ENCODE data around the gene PEMT. TPM values are rescaled to one million over a fixed set of nuclear protein-coding genes. Genes with fewer than 3 reads are reported as not detected.
"Not testable (repeated sequence)": the region's sequence is repeated elsewhere in the genome, so short reads cannot be mapped to it uniquely, and the experiment has no call there.

Gene PEMT
- total and polyA plus RNA-seq, 2 donors (not counting 1 experiment from before 2014, with no cell fraction given), result 18.0 to 18.6 TPM

- no peaks in the 10 kb centered on the region for H3K4me1 ChIP-seq (ENCODE audit: control insufficient read depth, extremely low read depth, insufficient read depth, low read length)
- no peak overlapping the region for H3K27ac ChIP-seq (ENCODE audit: insufficient read depth, low read length)
- no peak overlapping the region for H3K4me2 ChIP-seq (ENCODE audit: extremely low read depth, insufficient read depth, low read length)
- no peaks in the 10 kb centered on the region for H3K36me3 ChIP-seq (ENCODE audit: control insufficient read depth, insufficient read depth, low read length)
- no peaks in the 10 kb centered on the region for H4K20me1 ChIP-seq (ENCODE audit: control insufficient read depth, extremely low read depth, insufficient read depth, low read length)
- H3K9ac ChIP-seq (ENCODE audit: insufficient read depth, low read length), result no peak overlapping the region
- H2AFZ ChIP-seq (ENCODE audit: low read length), result no peak overlapping the region
- no peaks in the 10 kb centered on the region for H3K9me3 ChIP-seq (ENCODE audit: control insufficient read depth, insufficient read depth, low read depth, low read length)
- H3K79me2 ChIP-seq (ENCODE audit: control insufficient read depth, insufficient read depth, low read length), result no peaks in the 10 kb centered on the region
- peaks cover 19% of the 10 kb centered on the region for H3K27me3 ChIP-seq (ENCODE audit: control insufficient read depth, insufficient read depth, low read length)
- no peak for DNase-seq (ENCODE audit: low read depth in 2 of 2)
- TF ChIP-seq, protein P1, sequence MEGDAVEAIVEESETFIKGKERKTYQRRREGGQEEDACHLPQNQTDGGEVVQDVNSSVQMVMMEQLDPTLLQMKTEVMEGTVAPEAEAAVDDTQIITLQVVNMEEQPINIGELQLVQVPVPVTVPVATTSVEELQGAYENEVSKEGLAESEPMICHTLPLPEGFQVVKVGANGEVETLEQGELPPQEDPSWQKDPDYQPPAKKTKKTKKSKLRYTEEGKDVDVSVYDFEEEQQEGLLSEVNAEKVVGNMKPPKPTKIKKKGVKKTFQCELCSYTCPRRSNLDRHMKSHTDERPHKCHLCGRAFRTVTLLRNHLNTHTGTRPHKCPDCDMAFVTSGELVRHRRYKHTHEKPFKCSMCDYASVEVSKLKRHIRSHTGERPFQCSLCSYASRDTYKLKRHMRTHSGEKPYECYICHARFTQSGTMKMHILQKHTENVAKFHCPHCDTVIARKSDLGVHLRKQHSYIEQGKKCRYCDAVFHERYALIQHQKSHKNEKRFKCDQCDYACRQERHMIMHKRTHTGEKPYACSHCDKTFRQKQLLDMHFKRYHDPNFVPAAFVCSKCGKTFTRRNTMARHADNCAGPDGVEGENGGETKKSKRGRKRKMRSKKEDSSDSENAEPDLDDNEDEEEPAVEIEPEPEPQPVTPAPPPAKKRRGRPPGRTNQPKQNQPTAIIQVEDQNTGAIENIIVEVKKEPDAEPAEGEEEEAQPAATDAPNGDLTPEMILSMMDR (conservative IDR thresholded peaks at IDR 0.05 in 1 of 2, IDR thresholded peaks at IDR 0.05 in 1 of 2; ENCODE audit: low read depth in 1 of 2, low read length in 2 of 2), result no peak
- no peak for TF ChIP-seq EZH2 (IDR thresholded peaks at IDR 0.05; ENCODE audit: low read length, missing control alignments)
- no peak overlapping the region for H3K4me3 ChIP-seq (replicated peaks in 1 of 4; ENCODE audit: control extremely low read depth in 1 of 4, insufficient read depth in 1 of 4, low read depth in 3 of 4, low read length in 4 of 4)
Measured at GRCh38 chr17:17467016-17467415, 124.5 kb downstream of the PEMT start.

- DNase-seq (ENCODE audit: low read depth in 2 of 2), result no peak
- Histone ChIP-seq H3K4me2 (ENCODE audit: extremely low read depth, insufficient read depth, low read length) (no peak overlapping the region), H2AFZ (ENCODE audit: low read length) (no peak overlapping the region), H3K27ac (ENCODE audit: insufficient read depth, low read length) (no peak overlapping the region), H3K36me3 (ENCODE audit: control insufficient read depth, insufficient read depth, low read length) (no peaks in the 10 kb centered on the region), H3K4me3 (replicated peaks in 1 of 4; ENCODE audit: control extremely low read depth in 1 of 4, insufficient read depth in 1 of 4, low read depth in 3 of 4, low read length in 4 of 4) (no peak overlapping the region), H3K79me2 (ENCODE audit: control insufficient read depth, insufficient read depth, low read length) (no peaks in the 10 kb centered on the region), H3K9ac (ENCODE audit: insufficient read depth, low read length) (no peak overlapping the region), H3K9me3 (ENCODE audit: control insufficient read depth, insufficient read depth, low read depth, low read length) (no peaks in the 10 kb centered on the region), H3K4me1 (ENCODE audit: control insufficient read depth, extremely low read depth, insufficient read depth, low read length) (no peaks in the 10 kb centered on the region), H4K20me1 (ENCODE audit: control insufficient read depth, extremely low read depth, insufficient read depth, low read length) (no peaks in the 10 kb centered on the region), H3K27me3 (ENCODE audit: control insufficient read depth, insufficient read depth, low read length) (peaks cover 22% of the 10 kb centered on the region)
- TF ChIP-seq EZH2 (IDR thresholded peaks at IDR 0.05; ENCODE audit: low read length, missing control alignments), result no peak
- TF ChIP-seq, protein P1 (conservative IDR thresholded peaks at IDR 0.05 in 1 of 2, IDR thresholded peaks at IDR 0.05 in 1 of 2; ENCODE audit: low read depth in 1 of 2, low read length in 2 of 2), result no peak
Measured at GRCh38 chr17:17466511-17466910, 125.0 kb downstream of the PEMT start.

DNA sequence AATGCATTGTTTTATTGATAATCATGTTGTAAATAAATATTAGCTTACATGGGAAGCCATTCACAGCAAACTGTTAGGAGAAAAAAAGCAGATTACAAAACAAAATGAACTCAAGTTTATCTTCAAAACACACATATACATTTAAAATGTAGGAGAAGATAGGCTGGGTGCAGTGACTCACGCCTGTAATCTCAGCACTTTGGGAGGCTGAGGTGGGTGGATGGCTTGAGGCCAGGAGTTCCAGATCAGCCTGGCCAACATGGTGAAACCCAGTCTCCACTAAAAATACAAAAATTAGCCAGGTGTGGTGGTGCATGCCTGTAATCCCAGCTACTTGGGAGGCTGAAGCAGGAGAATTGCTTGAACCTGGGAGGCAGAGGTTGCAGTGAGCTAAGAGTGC is 125.6 kb downstream of the PEMT start:
- not testable (repeated sequence) for H3K4me2 ChIP-seq (ENCODE audit: extremely low read depth, insufficient read depth, low read length); H3K9ac ChIP-seq (ENCODE audit: insufficient read depth, low read length); H2AFZ ChIP-seq (ENCODE audit: low read length); H4K20me1 ChIP-seq (ENCODE audit: control insufficient read depth, extremely low read depth, insufficient read depth, low read length); H3K79me2 ChIP-seq (ENCODE audit: control insufficient read depth, insufficient read depth, low read length); H3K36me3 ChIP-seq (ENCODE audit: control insufficient read depth, insufficient read depth, low read length); H3K4me1 ChIP-seq (ENCODE audit: control insufficient read depth, extremely low read depth, insufficient read depth, low read length); DNase-seq (ENCODE audit: low read depth in 2 of 2); H3K4me3 ChIP-seq (replicated peaks in 1 of 4; ENCODE audit: control extremely low read depth in 1 of 4, insufficient read depth in 1 of 4, low read depth in 3 of 4, low read length in 4 of 4); H3K9me3 ChIP-seq (ENCODE audit: control insufficient read depth, insufficient read depth, low read depth, low read length); H3K27ac ChIP-seq (ENCODE audit: insufficient read depth, low read length)
- H3K27me3 ChIP-seq (ENCODE audit: control insufficient read depth, insufficient read depth, low read length), result peaks cover 20% of the 10 kb centered on the region

Measured in fibroblast of lung (primary cell).